K562 (cell line): Measurements from ENCODE around the gene HSD17B2. TPM values are rescaled to one million over a fixed set of nuclear protein-coding genes. Genes with fewer than 3 reads are reported as not detected.

Source experiments
- JUN ChIP-seq, 2 experiments: sonication (generic) in 1 of 2; formaldehyde crosslinking in 1 of 2; IDR thresholded peaks; 2 replicates each; pipeline versions ENCODE4 v1.6.1 to v1.8.0; 2012 to 2022; ENCODE audit warnings: borderline replicate concordance in 2 of 2, mild to moderate bottlenecking in 2 of 2, improper control_type of control experiment in 1 of 2, low read depth in 1 of 2, low read length in 1 of 2, missing genetic modification reagents in 1 of 2
- LCOR ChIP-seq: sonication (generic); formaldehyde crosslinking; IDR thresholded peaks from 2 replicates; pipeline ENCODE4 v1.8.0; 2022; ENCODE audit warnings: mild to moderate bottlenecking, missing genetic modification reagents
- TSHZ1 ChIP-seq: fragments of 250-450 bp; sonication (Bioruptor Pico); IDR thresholded peaks from 2 replicates; pipeline ENCODE4 v1.4.0; 2020; ENCODE audit warnings: mild to moderate bottlenecking, moderate library complexity
- polyA plus RNA-seq, 8 experiments: library from polyadenylated mRNA; depleted of rRNA in 4 of 8; stranded (reverse) in 5 of 8; unstranded in 3 of 8; fragments of >200 nt; fragmentation: Nextera tagmentation in 2 of 8; fragmentation: Illumina TruSeq in 1 of 8; extraction: Ambion mirVana in 2 of 8; extraction: Trizol in 1 of 8; gene quantifications; 2 replicates each; pipeline versions ENCODE4 v1.2.1 to v1.2.3, GENCODE V29; 2011 to 2014; ENCODE audit warnings: inconsistent platforms in 1 of 8, missing spikeins in 1 of 8
- total RNA-seq, 7 experiments: library from RNA; depleted of rRNA in 6 of 7; stranded (reverse); fragments of >200 nt in 6 of 7; fragmentation: Illumina TruSeq in 2 of 7; extraction: Trizol in 2 of 7; gene quantifications; 2 replicates each; pipeline versions ENCODE4 v1.2.1 to v1.2.3, GENCODE V29; 2011 to 2021; ENCODE audit warnings: low replicate concordance in 1 of 7
- TF ChIP-seq, protein P1 (sequence below): fragments of 450-650 bp; IDR thresholded peaks from 2 replicates; pipeline ENCODE4 v1.6.1; 2018; ENCODE audit not compliant: partially characterized antibody
- TF ChIP-seq, protein P2 (sequence below): fragments of 450-650 bp; IDR thresholded peaks from one replicate; pipeline ENCODE4 v1.6.1; 2018; ENCODE audit warnings: mild to moderate bottlenecking, moderate library complexity; ENCODE audit not compliant: partially characterized antibody

Gene HSD17B2
- total and polyA plus RNA-seq, 9 of the 15 experiments (the other 6 are each of a cell fraction or from before 2014, with no cell fraction given), result not detected

DNA sequence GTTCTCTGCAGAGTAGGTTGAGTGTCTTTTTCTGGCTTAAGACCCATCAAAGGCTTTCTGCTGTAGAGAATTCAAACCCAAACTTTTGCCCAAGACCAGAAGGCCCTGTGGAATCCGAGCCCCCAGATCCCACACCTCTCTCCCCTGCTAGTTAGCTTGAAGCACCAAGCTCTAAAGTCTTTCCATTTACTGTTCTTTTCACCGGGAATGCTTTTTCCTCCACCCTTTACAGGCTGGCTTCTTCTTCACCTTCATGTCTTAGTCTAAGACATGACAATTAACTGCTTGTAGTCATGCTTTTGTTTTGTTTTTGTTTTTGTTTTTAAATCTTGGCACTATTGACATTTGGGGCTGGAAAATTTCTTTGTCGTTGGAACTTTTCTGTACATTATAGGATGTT is 15.5 kb downstream of the HSD17B2 start (continued):
- TF ChIP-seq, protein P1, sequence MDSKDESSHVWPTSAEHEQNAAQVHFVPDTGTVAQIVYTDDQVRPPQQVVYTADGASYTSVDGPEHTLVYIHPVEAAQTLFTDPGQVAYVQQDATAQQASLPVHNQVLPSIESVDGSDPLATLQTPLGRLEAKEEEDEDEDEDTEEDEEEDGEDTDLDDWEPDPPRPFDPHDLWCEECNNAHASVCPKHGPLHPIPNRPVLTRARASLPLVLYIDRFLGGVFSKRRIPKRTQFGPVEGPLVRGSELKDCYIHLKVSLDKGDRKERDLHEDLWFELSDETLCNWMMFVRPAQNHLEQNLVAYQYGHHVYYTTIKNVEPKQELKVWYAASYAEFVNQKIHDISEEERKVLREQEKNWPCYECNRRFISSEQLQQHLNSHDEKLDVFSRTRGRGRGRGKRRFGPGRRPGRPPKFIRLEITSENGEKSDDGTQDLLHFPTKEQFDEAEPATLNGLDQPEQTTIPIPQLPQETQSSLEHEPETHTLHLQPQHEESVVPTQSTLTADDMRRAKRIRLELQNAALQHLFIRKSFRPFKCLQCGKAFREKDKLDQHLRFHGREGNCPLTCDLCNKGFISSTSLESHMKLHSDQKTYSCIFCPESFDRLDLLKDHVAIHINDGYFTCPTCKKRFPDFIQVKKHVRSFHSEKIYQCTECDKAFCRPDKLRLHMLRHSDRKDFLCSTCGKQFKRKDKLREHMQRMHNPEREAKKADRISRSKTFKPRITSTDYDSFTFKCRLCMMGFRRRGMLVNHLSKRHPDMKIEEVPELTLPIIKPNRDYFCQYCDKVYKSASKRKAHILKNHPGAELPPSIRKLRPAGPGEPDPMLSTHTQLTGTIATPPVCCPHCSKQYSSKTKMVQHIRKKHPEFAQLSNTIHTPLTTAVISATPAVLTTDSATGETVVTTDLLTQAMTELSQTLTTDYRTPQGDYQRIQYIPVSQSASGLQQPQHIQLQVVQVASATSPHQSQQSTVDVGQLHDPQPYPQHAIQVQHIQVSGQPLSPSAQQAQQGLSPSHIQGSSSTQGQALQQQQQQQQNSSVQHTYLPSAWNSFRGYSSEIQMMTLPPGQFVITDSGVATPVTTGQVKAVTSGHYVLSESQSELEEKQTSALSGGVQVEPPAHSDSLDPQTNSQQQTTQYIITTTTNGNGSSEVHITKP, result no peak
- no peak for TF ChIP-seq JUN (IDR thresholded peaks at IDR 0.05; ENCODE audit: borderline replicate concordance, low read depth, low read length)
- TF ChIP-seq JUN (CRISPR knock-in tag; IDR thresholded peaks at IDR 0.05; ENCODE audit: borderline replicate concordance), result no peak
- TF ChIP-seq LCOR (CRISPR knock-in tag), result no peak
- TF ChIP-seq, protein P2, sequence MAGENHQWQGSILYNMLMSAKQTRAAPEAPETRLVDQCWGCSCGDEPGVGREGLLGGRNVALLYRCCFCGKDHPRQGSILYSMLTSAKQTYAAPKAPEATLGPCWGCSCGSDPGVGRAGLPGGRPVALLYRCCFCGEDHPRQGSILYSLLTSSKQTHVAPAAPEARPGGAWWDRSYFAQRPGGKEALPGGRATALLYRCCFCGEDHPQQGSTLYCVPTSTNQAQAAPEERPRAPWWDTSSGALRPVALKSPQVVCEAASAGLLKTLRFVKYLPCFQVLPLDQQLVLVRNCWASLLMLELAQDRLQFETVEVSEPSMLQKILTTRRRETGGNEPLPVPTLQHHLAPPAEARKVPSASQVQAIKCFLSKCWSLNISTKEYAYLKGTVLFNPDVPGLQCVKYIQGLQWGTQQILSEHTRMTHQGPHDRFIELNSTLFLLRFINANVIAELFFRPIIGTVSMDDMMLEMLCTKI, result no peak
- TF ChIP-seq TSHZ1 (CRISPR knock-in tag), result no peak
- TF ChIP-seq, all 486 proteins: peak for 0
